Measurements from ENCODE around the gene ZNF24. TPM values are rescaled to one million over a fixed set of nuclear protein-coding genes. Genes with fewer than 3 reads are reported as not detected.

The ZNF24 gene
- total RNA-seq = 10 to 100 TPM; 44.3 to 52.5 TPM
- 10 to 100 TPM; 13.6 to 14.5 TPM for polyA plus RNA-seq
- long read RNA-seq, donor 1, full-length matches to known transcripts = 103 of 114 reads
- long read RNA-seq, donor 1, partial matches to known transcripts = 2 of 114 reads
- long read RNA-seq, donor 1, other reads (novel, unspliced or antisense) = 9 of 114 reads
- long read RNA-seq, donor 2, full-length matches to known transcripts = 23 of 34 reads
- long read RNA-seq, donor 2, partial matches to known transcripts = 4 of 34 reads
- long read RNA-seq, donor 2, other reads (novel, unspliced or antisense) = 7 of 34 reads

GRCh38 chr18:35343936-35344735 is at the start of gene ZNF24:
TSS of gene ZNF24 (minus strand) at chr18:35344420. CDS start at chr18:35340650, 3,770 bp downstream.
- Histone ChIP-seq H3K36me3 (ENCODE audit: control insufficient read depth in 1 of 2, insufficient read depth in 2 of 2, low read length in 1 of 2) (peaks cover 0 to 10% of the 10 kb centered on the region in 2 donors), H3K4me3 (ENCODE audit: low read length in 2 of 2) (peak within 1 kb of the TSS; percentile 71 to 90), H3K9me3 (ENCODE audit: control insufficient read depth, low read length) (no peaks in the 10 kb centered on the region), H3K27ac (ENCODE audit: low read depth in 1 of 2, low read length in 2 of 2) (peak within 1 kb of the TSS; percentile 80 to 95), H3K4me1 (ENCODE audit: control insufficient read depth in 1 of 2, insufficient read depth in 2 of 2, low read length in 2 of 2) (peaks cover 0 to 3% of the 10 kb centered on the region in 2 donors), H3K27me3 (ENCODE audit: control insufficient read depth in 1 of 2, insufficient read depth in 2 of 2, low read length in 1 of 2) (no peaks in the 10 kb centered on the region)
- 0 to 1% methylated on average over 55 to 64 of the region's 64 CpGs for WGBS, 2 donors
- intact Hi-C loops (cut with DNase I) = loop anchor here (2.0 to 5.0 kb wide), 2 partner anchors 52 to 103 kb away; partner anchors contain the start of genes ZNF397 (in 2 of the 2) and ZSCAN30 (in 1 of the 2)
- ATAC-seq (ENCODE audit: low FRiP score) = peak; percentile 99
- peak; percentile 98 to 99 for DNase-seq

DNA sequence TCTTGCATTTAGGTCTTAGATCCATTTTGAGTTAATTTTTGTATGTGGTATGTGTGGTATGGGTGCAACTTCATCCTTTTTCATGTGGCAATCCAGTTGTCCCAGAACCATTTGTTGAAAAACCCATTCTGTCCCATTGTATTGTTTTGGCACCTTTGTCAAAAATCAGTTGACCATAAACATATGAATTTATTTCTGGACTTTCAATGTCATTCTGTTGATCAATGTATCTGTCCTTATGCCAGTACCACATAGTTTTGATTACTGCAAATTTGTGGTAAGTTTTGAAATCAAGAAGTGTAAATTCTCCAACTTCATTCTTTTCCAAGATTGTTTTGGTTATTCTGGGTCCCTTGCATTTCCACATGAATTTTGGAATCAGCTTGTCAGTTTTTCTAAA is 49.5 kb upstream of the ZNF24 start:
- H3K27me3 ChIP-seq (ENCODE audit: control insufficient read depth in 1 of 2, insufficient read depth in 2 of 2, low read length in 1 of 2) = no peaks in the 10 kb centered on the region
- H3K4me1 ChIP-seq (ENCODE audit: control insufficient read depth in 1 of 2, insufficient read depth in 2 of 2, low read length in 2 of 2) = peaks cover 2 to 5% of the 10 kb centered on the region in 2 donors
- no peaks in the 10 kb centered on the region for H3K36me3 ChIP-seq (ENCODE audit: control insufficient read depth in 1 of 2, insufficient read depth in 2 of 2, low read length in 1 of 2)
- H3K9me3 ChIP-seq (ENCODE audit: control insufficient read depth, low read length) = no peaks in the 10 kb centered on the region
- ATAC-seq (ENCODE audit: low FRiP score) (no peak), DNase-seq (no peak)
- no peak overlapping the region for H3K4me3 ChIP-seq (ENCODE audit: low read length in 2 of 2)
- intact Hi-C loops (cut with DNase I) = no loop called here
- H3K27ac ChIP-seq (ENCODE audit: low read depth in 1 of 2, low read length in 2 of 2) = no peak overlapping the region

GRCh38 chr18:35392375-35392774 is 48.2 kb upstream of the ZNF24 start:
- DNase-seq (no peak), ATAC-seq (ENCODE audit: low FRiP score) (no peak)
- intact Hi-C loops (cut with DNase I) = no loop called here
- Histone ChIP-seq H3K4me3 (ENCODE audit: low read length in 2 of 2) (no peak overlapping the region), H3K9me3 (ENCODE audit: control insufficient read depth, low read length) (no peaks in the 10 kb centered on the region), H3K27ac (ENCODE audit: low read depth in 1 of 2, low read length in 2 of 2) (no peak overlapping the region), H3K27me3 (ENCODE audit: control insufficient read depth in 1 of 2, insufficient read depth in 2 of 2, low read length in 1 of 2) (no peaks in the 10 kb centered on the region), H3K4me1 (ENCODE audit: control insufficient read depth in 1 of 2, insufficient read depth in 2 of 2, low read length in 2 of 2) (peaks cover 2 to 5% of the 10 kb centered on the region in 2 donors), H3K36me3 (ENCODE audit: control insufficient read depth in 1 of 2, insufficient read depth in 2 of 2, low read length in 1 of 2) (no peaks in the 10 kb centered on the region)

DNA sequence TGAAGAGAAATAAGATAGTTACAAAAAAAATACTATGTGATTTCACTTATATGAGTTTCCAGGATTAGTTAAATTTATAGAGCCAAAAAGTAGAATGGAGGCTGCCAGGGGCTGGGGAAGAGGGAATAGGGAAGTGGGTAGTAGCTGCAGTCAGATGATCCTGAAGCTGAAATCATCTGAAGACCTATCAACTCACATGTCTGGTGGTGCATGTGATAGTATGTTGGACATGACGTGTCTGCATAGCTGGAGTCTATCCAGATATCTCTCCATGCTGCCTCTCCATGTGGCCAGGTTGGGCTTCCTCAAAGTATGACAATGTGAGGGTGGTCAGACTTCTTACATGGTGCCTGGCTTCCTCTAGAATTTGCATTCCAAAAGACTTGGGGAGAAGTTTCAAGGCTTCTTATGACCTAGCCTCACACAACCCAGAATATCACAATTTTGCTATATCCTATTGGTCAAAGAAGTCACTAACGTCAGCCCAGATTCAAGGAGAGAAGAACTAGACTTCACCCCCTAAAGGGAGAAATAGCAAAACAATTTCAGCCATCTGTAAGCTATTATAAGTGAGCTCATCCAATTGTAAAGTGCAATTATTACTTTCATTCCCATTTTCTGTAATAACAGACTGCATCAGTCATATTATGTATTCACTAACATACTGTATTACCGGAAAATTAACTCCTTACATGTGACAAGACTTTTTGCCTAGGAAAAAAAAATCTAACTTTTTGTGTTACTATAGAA is 46.9 kb upstream of the ZNF24 start:
- Histone ChIP-seq H3K4me1 (ENCODE audit: control insufficient read depth in 1 of 2, insufficient read depth in 2 of 2, low read length in 2 of 2) (peaks cover 2 to 5% of the 10 kb centered on the region in 2 donors), H3K36me3 (ENCODE audit: control insufficient read depth in 1 of 2, insufficient read depth in 2 of 2, low read length in 1 of 2) (no peaks in the 10 kb centered on the region), H3K4me3 (ENCODE audit: low read length in 2 of 2) (no peak overlapping the region), H3K27ac (ENCODE audit: low read depth in 1 of 2, low read length in 2 of 2) (no peak overlapping the region), H3K9me3 (ENCODE audit: control insufficient read depth, low read length) (no peaks in the 10 kb centered on the region), H3K27me3 (ENCODE audit: control insufficient read depth in 1 of 2, insufficient read depth in 2 of 2, low read length in 1 of 2) (no peaks in the 10 kb centered on the region)
- no peak for ATAC-seq (ENCODE audit: low FRiP score)
- 31 to 65% methylated on average over 3 of the region's 3 CpGs for WGBS, 2 donors
- intact Hi-C loops (cut with DNase I) = no loop called here
- DNase-seq = no peak

DNA sequence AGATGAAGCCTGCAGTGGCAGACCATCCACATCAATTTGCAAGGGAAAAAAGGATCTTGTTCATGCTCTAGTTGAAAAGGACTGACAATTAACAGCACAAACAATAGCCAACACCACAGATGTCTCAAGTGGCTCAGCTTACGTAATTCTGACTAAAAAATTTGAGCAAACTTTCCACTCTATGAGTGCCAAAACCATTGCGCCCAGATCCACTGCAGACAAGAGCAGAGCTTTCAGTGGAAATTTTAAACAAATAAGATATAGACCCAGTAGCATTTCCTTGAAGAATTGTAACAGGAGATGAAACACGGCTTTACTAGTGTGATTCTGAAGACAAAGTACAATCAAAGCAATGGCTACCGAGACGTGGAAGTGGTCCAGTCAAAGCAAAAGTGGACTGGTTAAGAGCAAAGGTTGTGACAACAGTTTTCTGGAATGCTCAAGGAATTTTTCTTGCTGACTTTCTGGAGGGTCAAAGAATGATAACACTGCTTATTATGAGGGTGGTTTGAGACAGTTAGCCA is 44.9 kb upstream of the ZNF24 start:
- H3K27ac ChIP-seq (ENCODE audit: low read depth in 1 of 2, low read length in 2 of 2) = peak overlapping the region; percentile 43 to 54
- peaks cover 2 to 5% of the 10 kb centered on the region in 2 donors for H3K4me1 ChIP-seq (ENCODE audit: control insufficient read depth in 1 of 2, insufficient read depth in 2 of 2, low read length in 2 of 2)
- DNase-seq = no peak
- peak; percentile 82 for ATAC-seq (ENCODE audit: low FRiP score)
- H3K9me3 ChIP-seq (ENCODE audit: control insufficient read depth, low read length) = no peaks in the 10 kb centered on the region
- WGBS, 2 donors = 3 to 4% methylated on average over 5 of the region's 5 CpGs
- no peaks in the 10 kb centered on the region for H3K27me3 ChIP-seq (ENCODE audit: control insufficient read depth in 1 of 2, insufficient read depth in 2 of 2, low read length in 1 of 2)
- no peak overlapping the region for H3K4me3 ChIP-seq (ENCODE audit: low read length in 2 of 2)
- H3K36me3 ChIP-seq (ENCODE audit: control insufficient read depth in 1 of 2, insufficient read depth in 2 of 2, low read length in 1 of 2) = no peaks in the 10 kb centered on the region
- intact Hi-C loops (cut with DNase I) = loop anchor here in 1 of 2 donors (10.0 kb wide), 1 partner anchor 566 kb away; no protein-coding TSS in a partner anchor

DNA sequence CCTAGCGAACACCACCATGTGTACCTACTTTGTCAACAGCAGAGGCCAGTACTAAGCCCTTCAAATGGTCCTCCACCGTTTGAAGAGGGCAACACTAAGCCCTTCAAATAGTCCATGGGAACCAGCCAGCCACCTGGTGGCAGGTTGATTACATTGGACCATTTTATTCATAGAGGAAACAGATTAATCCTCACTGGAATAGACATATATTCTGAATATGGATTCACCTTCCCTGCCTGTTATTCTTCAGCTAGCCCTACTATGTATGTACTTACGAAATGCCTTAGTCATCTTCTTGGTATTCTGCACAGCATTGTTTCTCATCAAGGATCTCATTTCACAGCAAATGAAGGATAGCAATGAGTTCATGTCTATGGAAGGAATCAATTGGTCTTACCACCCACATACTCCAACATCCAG is 42.9 kb upstream of the ZNF24 start:
- H3K4me3 ChIP-seq (ENCODE audit: low read length in 2 of 2) = no peak overlapping the region
- no peak overlapping the region for H3K27ac ChIP-seq (ENCODE audit: low read depth in 1 of 2, low read length in 2 of 2)
- H3K27me3 ChIP-seq (ENCODE audit: control insufficient read depth in 1 of 2, insufficient read depth in 2 of 2, low read length in 1 of 2) = no peaks in the 10 kb centered on the region
- ATAC-seq (ENCODE audit: low FRiP score) (peak; percentile 9), DNase-seq (no peak)
- WGBS, 2 donors = 80% methylated on average over 3 of the region's 3 CpGs
- H3K4me1 ChIP-seq (ENCODE audit: control insufficient read depth in 1 of 2, insufficient read depth in 2 of 2, low read length in 2 of 2) = peaks cover 2 to 5% of the 10 kb centered on the region in 2 donors
- no peaks in the 10 kb centered on the region for H3K9me3 ChIP-seq (ENCODE audit: control insufficient read depth, low read length)
- no peaks in the 10 kb centered on the region for H3K36me3 ChIP-seq (ENCODE audit: control insufficient read depth in 1 of 2, insufficient read depth in 2 of 2, low read length in 1 of 2)
- intact Hi-C loops (cut with DNase I) = loop anchor here in 1 of 2 donors (10.0 kb wide), 1 partner anchor 568 kb away; no protein-coding TSS in a partner anchor

- Histone ChIP-seq H3K36me3 (ENCODE audit: control insufficient read depth in 1 of 2, insufficient read depth in 2 of 2, low read length in 1 of 2) (no peaks in the 10 kb centered on the region), H3K27me3 (ENCODE audit: control insufficient read depth in 1 of 2, insufficient read depth in 2 of 2, low read length in 1 of 2) (no peaks in the 10 kb centered on the region), H3K4me1 (ENCODE audit: control insufficient read depth in 1 of 2, insufficient read depth in 2 of 2, low read length in 2 of 2) (peaks cover 2 to 5% of the 10 kb centered on the region in 2 donors), H3K9me3 (ENCODE audit: control insufficient read depth, low read length) (no peaks in the 10 kb centered on the region), H3K27ac (ENCODE audit: low read depth in 1 of 2, low read length in 2 of 2) (no peak overlapping the region), H3K4me3 (ENCODE audit: low read length in 2 of 2) (no peak overlapping the region)
- intact Hi-C loops (cut with DNase I) = loop anchor here in 1 of 2 donors (10.0 kb wide), 1 partner anchor 568 kb away; no protein-coding TSS in a partner anchor
- peak in 1 of 2 donors; percentile 71 for DNase-seq
- 22 to 25% methylated on average over 7 of the region's 7 CpGs for WGBS, 2 donors
- ATAC-seq (ENCODE audit: low FRiP score) = peak; percentile 86
These were observed 42.4 kb upstream of the ZNF24 start for GRCh38 chr18:35386600-35387100.

- DNase-seq = no peak
These were observed 38.9 kb upstream of the ZNF24 start for GRCh38 chr18:35383136-35383535.

More at GRCh38 chr18:35383136-35383535, 38.9 kb upstream of the ZNF24 start:
- no peaks in the 10 kb centered on the region for H3K9me3 ChIP-seq (ENCODE audit: control insufficient read depth, low read length)
- H3K27me3 ChIP-seq (ENCODE audit: control insufficient read depth in 1 of 2, insufficient read depth in 2 of 2, low read length in 1 of 2) = no peaks in the 10 kb centered on the region
- ATAC-seq (ENCODE audit: low FRiP score) = no peak
- intact Hi-C loops (cut with DNase I) = loop anchor here in 1 of 2 donors (10.0 kb wide), 1 partner anchor 572 kb away; no protein-coding TSS in a partner anchor
- 89 to 91% methylated on average over 2 of the region's 2 CpGs for WGBS, 2 donors
- H3K4me1 ChIP-seq (ENCODE audit: control insufficient read depth in 1 of 2, insufficient read depth in 2 of 2, low read length in 2 of 2) = peaks cover 0 to 2% of the 10 kb centered on the region in 2 donors
- H3K27ac ChIP-seq (ENCODE audit: low read depth in 1 of 2, low read length in 2 of 2) = no peak overlapping the region
- H3K36me3 ChIP-seq (ENCODE audit: control insufficient read depth in 1 of 2, insufficient read depth in 2 of 2, low read length in 1 of 2) = no peaks in the 10 kb centered on the region
- H3K4me3 ChIP-seq (ENCODE audit: low read length in 2 of 2) = no peak overlapping the region
